CD4-positive, alpha-beta T cell (primary cell): ENCODE data around the gene CTNNA3. TPM values are rescaled to one million over a fixed set of nuclear protein-coding genes. Genes with fewer than 3 reads are reported as not detected.

Experiments
- ATAC-seq: fragments of 200-7000 bp; cut with Tn5 transposase; one replicate; pipeline ENCODE4 v1.10.0; 2022; ENCODE audit warnings: mild to moderate bottlenecking; ENCODE audit not compliant: poor library complexity
- CTCF ChIA-PET: fragments of 350-600 bp; sonication (Branson Sonifier 250); formaldehyde crosslinking; loops from one replicate; lab custom pipeline; 2021; ENCODE audit warnings: antibody characterized with exemption, inconsistent platforms; lab: Charles Lee
- POLR2A ChIA-PET: fragments of 350-600 bp; sonication (Branson Sonifier 250); formaldehyde crosslinking; loops from one replicate; lab custom pipeline; 2021; ENCODE audit warnings: antibody characterized with exemption, inconsistent platforms; lab: Charles Lee
- DNase-seq, 14 experiments: peaks; one replicate each; pipeline ENCODE4 v3.0.0-alpha.2; 2013 to 2020; ENCODE audit warnings: mixed read lengths in 2 of 14
- H3K27ac ChIP-seq, 2 donors: one replicate each; pipeline versions ENCODE4 v1.5.1 to v1.7.0; 2013; ENCODE audit warnings: low read length in 2 of 2, low read depth in 1 of 2, mild to moderate bottlenecking in 1 of 2
- H3K27me3 ChIP-seq, 2 experiments: 1 replicate in 1 of 2; 2 replicates in 1 of 2; pipeline versions ENCODE4 v1.6.1 to v1.7.0; 2013; ENCODE audit warnings: low read length in 2 of 2, control low read depth in 1 of 2, mild to moderate bottlenecking in 1 of 2, moderate library complexity in 1 of 2; ENCODE audit not compliant: insufficient read depth in 2 of 2, control insufficient read depth in 1 of 2
- H3K36me3 ChIP-seq: one replicate; pipeline ENCODE4 v1.6.1; 2013; ENCODE audit warnings: low read length, control low read depth; ENCODE audit not compliant: insufficient read depth
- H3K4me1 ChIP-seq: one replicate; pipeline ENCODE4 v1.6.1; 2013; ENCODE audit warnings: low read length, control low read depth; ENCODE audit not compliant: insufficient read depth
- H3K4me3 ChIP-seq: one replicate; pipeline ENCODE4 v1.5.1; 2013; ENCODE audit warnings: mild to moderate bottlenecking, low read length, moderate library complexity
- H3K9me3 ChIP-seq, 2 experiments: 1 replicate in 1 of 2; 2 replicates in 1 of 2; pipeline versions ENCODE4 v1.6.1 to v1.7.0; 2013; ENCODE audit warnings: low read length in 2 of 2, mild to moderate bottlenecking in 2 of 2, control low read depth in 1 of 2, moderate library complexity in 1 of 2; ENCODE audit not compliant: control insufficient read depth in 1 of 2, insufficient read depth in 1 of 2
- H3K27ac Mint-ChIP-seq: one replicate; pipeline ENCODE4 v1.8.0; 2020; ENCODE audit warnings: mixed read lengths
- H3K27me3 Mint-ChIP-seq: one replicate; pipeline ENCODE4 v1.8.0; 2021; ENCODE audit warnings: mixed read lengths
- H3K36me3 Mint-ChIP-seq: one replicate; pipeline ENCODE4 v1.8.0; 2021; ENCODE audit warnings: low read depth, mixed read lengths
- H3K4me1 Mint-ChIP-seq: one replicate; pipeline ENCODE4 v1.8.0; 2021; ENCODE audit warnings: low read depth, mixed read lengths
- H3K4me3 Mint-ChIP-seq: one replicate; pipeline ENCODE4 v1.8.0; 2020; ENCODE audit warnings: mild to moderate bottlenecking, mixed read lengths
- H3K9me3 Mint-ChIP-seq: one replicate; pipeline ENCODE4 v1.8.0; 2020; ENCODE audit warnings: mixed read lengths
- intact Hi-C, 2 experiments: fragments of 100-400 bp; cut with DNase I in 1 of 2; cut with micrococcal nuclease in 1 of 2; formaldehyde crosslinking; loops; one replicate each; pipeline versions ENCODE4 v1.15.1 to v1.9.0; 2023 to 2025; cut with DNase I, micrococcal nuclease
- total RNA-seq, 174 experiments: library from RNA in 2 of 174; stranded (reverse) in 2 of 174; gene quantifications; one replicate each; pipeline ENCODE4 v1.2.3 and lab custom pipeline; 2021 to 2026
- TF ChIP-seq, protein P1 (sequence below): fragments of 200-600 bp; IDR thresholded peaks from one replicate; pipeline ENCODE4 v1.8.0; 2022; ENCODE audit warnings: antibody characterized with exemption, mild to moderate bottlenecking

The CTNNA3 gene
- total RNA-seq, 2 experiments from 2014 or later = 0.80 TPM; not detected in 1

DNA sequence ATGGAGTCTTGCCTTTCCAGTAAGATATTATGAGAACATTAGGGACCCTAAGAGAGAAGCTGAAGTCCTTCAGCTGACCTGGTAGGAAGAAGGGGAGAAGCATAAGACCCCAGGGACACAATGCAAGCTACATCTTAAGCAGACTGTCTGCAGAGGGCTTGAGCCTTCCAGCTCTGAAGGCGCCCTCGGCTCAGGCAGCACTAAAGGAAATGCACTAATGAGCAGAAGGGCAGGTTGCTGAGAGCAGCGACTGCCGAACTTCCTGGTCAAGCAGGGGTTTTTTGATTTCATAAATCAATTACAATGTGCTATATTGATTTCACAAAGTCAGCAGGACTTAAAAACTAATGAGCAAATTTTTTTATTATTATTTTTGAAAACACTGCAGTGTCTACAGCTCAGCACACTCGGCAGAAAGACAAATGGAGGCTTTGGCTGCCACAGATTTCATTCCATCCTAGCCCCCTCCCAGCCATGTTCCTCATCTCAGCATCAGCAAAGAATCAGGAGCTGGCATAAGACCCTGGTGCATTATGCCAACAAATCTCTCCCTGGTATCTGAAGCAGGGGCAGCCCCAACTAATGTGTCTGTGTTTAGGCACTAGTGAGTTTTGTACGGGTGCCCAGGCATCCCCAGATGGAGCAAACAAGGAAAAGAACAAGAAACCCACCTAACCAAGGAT is 713.1 kb downstream of the CTNNA3 start:
- H3K4me3 ChIP-seq = no peak overlapping the region
- TF ChIP-seq, protein P1, sequence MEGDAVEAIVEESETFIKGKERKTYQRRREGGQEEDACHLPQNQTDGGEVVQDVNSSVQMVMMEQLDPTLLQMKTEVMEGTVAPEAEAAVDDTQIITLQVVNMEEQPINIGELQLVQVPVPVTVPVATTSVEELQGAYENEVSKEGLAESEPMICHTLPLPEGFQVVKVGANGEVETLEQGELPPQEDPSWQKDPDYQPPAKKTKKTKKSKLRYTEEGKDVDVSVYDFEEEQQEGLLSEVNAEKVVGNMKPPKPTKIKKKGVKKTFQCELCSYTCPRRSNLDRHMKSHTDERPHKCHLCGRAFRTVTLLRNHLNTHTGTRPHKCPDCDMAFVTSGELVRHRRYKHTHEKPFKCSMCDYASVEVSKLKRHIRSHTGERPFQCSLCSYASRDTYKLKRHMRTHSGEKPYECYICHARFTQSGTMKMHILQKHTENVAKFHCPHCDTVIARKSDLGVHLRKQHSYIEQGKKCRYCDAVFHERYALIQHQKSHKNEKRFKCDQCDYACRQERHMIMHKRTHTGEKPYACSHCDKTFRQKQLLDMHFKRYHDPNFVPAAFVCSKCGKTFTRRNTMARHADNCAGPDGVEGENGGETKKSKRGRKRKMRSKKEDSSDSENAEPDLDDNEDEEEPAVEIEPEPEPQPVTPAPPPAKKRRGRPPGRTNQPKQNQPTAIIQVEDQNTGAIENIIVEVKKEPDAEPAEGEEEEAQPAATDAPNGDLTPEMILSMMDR = no peak
- no peak overlapping the region for H3K27ac Mint-ChIP-seq
- no peak overlapping the region for H3K27ac ChIP-seq
- H3K27me3 ChIP-seq = no peaks in the 10 kb centered on the region
- no peaks in the 10 kb centered on the region for H3K9me3 Mint-ChIP-seq
- H3K4me1 Mint-ChIP-seq = no peaks in the 10 kb centered on the region
- intact Hi-C loops = no loop called here
- H3K4me1 ChIP-seq = no peaks in the 10 kb centered on the region
- no peaks in the 10 kb centered on the region for H3K9me3 ChIP-seq
- ATAC-seq = no peak
- POLR2A ChIA-PET = no interaction called here
- CTCF ChIA-PET = no interaction called here
- H3K4me3 Mint-ChIP-seq = no peak overlapping the region
- no peaks in the 10 kb centered on the region for H3K36me3 Mint-ChIP-seq
- H3K27me3 Mint-ChIP-seq = no peaks in the 10 kb centered on the region
- DNase-seq = no peak
- no peaks in the 10 kb centered on the region for H3K36me3 ChIP-seq

DNA sequence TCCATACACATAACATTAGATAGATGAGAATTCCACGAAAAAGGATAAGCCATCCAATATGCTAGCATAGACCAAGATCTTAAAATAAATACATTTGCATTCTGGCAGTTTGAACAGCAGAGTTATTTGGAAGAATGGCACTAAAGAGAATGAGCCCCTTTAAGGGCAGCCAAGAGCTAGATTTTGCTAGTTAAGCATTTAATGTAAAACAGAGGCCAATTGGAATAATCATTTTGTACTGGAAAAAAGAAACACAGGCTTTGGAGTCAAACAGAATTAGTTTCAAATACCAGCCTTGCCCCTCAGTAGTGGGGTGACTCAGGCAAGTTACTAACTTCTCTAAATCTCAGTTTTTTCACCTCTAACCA is 714.0 kb downstream of the CTNNA3 start:
- Mint-ChIP-seq H3K9me3 (no peaks in the 10 kb centered on the region), H3K27me3 (no peaks in the 10 kb centered on the region), H3K36me3 (no peaks in the 10 kb centered on the region), H3K4me1 (no peaks in the 10 kb centered on the region), H3K4me3 (no peak overlapping the region), H3K27ac (no peak overlapping the region)
- H3K36me3 ChIP-seq = no peaks in the 10 kb centered on the region
- intact Hi-C loops = no loop called here
- no peaks in the 10 kb centered on the region for H3K27me3 ChIP-seq
- H3K9me3 ChIP-seq = no peaks in the 10 kb centered on the region
- TF ChIP-seq, protein P1 = no peak
- ATAC-seq = no peak
- H3K27ac ChIP-seq = no peak overlapping the region
- ChIA-PET POLR2A (no interaction called here), CTCF (no interaction called here)
- no peak overlapping the region for H3K4me3 ChIP-seq
- no peak for DNase-seq
- H3K4me1 ChIP-seq = no peaks in the 10 kb centered on the region

DNA sequence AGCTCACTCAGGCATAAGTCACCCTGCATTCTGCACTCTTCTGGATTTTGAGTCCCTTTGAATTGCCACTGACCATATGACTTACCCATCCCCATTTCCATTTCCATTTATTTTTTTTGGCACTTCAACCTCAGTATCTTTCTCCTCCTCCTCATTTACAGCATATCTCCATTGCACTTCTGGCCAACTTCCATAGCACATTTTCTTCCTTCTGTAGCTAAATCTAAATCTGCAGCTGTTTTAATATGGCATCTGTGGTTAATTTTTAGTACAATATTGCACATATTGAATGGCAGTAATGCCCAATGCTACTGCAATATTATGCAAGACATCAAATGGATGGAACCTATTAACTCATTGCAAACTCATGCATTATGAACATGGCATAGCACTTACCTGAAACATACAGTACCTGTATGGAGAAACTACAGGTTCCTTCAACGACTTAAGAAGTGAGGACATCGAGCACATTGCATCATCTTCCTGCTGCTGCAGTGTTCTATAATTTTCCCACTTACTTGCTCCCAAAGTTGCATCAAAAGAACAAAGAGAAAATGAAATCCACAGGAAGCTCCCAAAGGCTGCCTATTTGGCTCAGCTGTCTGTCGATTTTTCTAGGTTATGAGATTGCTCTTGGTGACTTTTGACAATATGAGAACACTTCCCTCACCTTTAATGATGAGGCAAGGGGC is 714.5 kb downstream of the CTNNA3 start:
- no peak overlapping the region for H3K4me3 ChIP-seq
- Mint-ChIP-seq H3K4me3 (no peak overlapping the region), H3K27me3 (no peaks in the 10 kb centered on the region), H3K27ac (no peak overlapping the region), H3K9me3 (no peaks in the 10 kb centered on the region), H3K4me1 (no peaks in the 10 kb centered on the region), H3K36me3 (no peaks in the 10 kb centered on the region)
- no peaks in the 10 kb centered on the region for H3K36me3 ChIP-seq
- H3K4me1 ChIP-seq = no peaks in the 10 kb centered on the region
- H3K9me3 ChIP-seq = no peaks in the 10 kb centered on the region
- H3K27me3 ChIP-seq = no peaks in the 10 kb centered on the region
- CTCF ChIA-PET = no interaction called here
- TF ChIP-seq, protein P1 = no peak
- intact Hi-C loops = no loop called here
- DNase-seq (no peak), ATAC-seq (no peak)
- POLR2A ChIA-PET = no interaction called here
- no peak overlapping the region for H3K27ac ChIP-seq
